Stimulated activated CD8-positive, alpha-beta memory T cell treated with anti-CD3 and anti-CD28 coated beads, Interleukin-15, amount 100 ng/mL, for 48 hours (primary cell): ENCODE results near the gene IQGAP2.
"Not testable (repeated sequence)": the region's sequence is repeated elsewhere in the genome, so short reads cannot be mapped to it uniquely, and the experiment has no call there.

Experiments used
- DNase-seq, 2 donors: peaks; one replicate each; pipeline ENCODE4 v3.0.0-alpha.2; 2020; ENCODE audit warnings: low read depth in 2 of 2

Gene IQGAP2

GRCh38 chr5:76419597-76420298 is 16.7 kb downstream of the IQGAP2 start:
- DNase-seq: no peak

- no peak for DNase-seq
Observed at GRCh38 chr5:76422227-76422626, 19.1 kb downstream of the IQGAP2 start.

GRCh38 chr5:76422742-76423141 is 19.7 kb downstream of the IQGAP2 start:
- no peak for DNase-seq

- DNase-seq: no peak
Observed at GRCh38 chr5:76425146-76425545, 22.1 kb downstream of the IQGAP2 start.

DNA sequence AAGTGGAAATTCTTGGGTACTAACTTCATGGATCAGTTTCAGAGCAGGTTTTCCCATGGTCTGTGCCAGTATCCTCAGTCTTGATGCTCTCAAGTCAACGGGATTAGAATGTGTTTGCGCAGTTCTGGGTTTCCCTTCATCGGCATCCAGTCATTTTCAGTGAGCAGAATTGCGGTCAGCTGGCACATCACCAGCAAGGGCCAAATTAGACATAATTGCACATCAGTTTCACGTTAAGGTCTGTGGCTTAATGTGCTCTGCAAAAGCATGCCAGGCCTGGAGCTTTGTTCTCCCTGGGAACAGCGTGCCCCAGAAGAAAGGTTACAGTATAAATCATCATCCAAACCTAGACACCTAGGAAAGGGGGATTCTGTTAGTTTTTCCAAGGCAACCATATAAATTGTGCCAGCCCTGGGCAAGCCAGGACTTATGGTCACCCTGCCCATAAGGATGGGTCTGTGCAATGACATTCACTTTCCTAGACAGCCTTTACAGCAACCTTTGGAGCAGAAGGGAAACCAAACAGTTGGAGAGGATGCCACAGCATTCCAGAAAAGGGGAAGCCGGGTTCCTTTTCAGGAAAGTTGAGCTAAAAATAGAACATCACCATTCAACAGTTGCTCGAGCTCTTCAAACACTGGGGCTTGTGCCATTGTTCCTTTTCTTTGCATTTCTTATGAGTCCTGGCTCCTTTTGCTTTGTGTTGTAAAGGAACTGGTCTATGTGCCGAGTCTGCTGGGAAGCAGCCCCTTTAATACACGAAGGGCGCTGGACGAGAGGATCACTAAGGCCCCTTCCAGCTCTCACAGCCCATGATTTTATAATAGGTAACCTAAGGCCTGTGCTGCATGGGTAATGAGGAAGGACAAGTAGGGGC is 23.1 kb downstream of the IQGAP2 start:
- DNase-seq: no peak

GRCh38 chr5:76427206-76428140 is 24.4 kb downstream of the IQGAP2 start:
- DNase-seq: no peak

- DNase-seq: not testable (repeated sequence)
Observed at GRCh38 chr5:76428550-76428949, 25.5 kb downstream of the IQGAP2 start.

- no peak for DNase-seq
Observed at GRCh38 chr5:76433261-76433660, 30.2 kb downstream of the IQGAP2 start.

- not testable (repeated sequence) for DNase-seq
Observed at GRCh38 chr5:76437507-76437906, 34.4 kb downstream of the IQGAP2 start.

DNA sequence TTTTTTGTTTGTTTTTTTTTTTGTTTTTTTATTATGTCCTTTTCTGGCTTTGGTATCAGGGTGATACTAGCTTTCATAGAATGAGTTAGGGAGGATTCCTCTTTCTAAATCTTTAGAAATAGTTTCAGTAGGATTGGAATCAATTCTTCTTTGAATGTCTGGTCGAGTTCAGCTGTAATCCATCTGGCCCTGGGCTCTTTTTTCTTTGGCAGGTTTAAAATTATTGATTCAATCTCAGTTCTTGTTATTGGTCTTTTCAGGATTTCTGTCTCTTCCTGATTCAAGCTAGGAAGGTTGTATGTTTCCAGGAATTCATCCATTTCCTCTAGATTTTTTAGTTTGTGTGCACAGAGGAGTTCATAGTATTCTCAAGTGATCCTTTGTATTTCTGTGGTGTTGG is 34.9 kb downstream of the IQGAP2 start:
- DNase-seq: no peak

DNA sequence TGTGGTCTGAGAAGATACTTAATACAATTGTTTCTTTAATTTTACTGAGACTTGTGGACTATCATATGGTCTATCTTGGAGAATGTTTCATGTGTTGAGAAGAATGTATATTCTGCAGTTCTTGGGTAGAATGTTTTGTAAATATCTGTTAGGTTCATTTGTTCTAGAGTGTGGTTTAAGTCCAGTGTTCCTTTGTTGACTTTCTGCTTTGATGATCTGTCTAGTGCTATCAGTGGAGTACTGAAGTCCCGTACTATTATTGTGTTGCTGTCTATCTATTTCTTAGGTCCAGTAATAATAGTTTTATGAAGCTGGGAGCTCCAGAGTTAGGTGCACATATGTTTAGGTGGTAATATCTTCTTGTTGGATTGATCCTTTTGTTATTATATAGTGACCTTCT is 36.1 kb downstream of the IQGAP2 start:
- DNase-seq: no peak

DNA sequence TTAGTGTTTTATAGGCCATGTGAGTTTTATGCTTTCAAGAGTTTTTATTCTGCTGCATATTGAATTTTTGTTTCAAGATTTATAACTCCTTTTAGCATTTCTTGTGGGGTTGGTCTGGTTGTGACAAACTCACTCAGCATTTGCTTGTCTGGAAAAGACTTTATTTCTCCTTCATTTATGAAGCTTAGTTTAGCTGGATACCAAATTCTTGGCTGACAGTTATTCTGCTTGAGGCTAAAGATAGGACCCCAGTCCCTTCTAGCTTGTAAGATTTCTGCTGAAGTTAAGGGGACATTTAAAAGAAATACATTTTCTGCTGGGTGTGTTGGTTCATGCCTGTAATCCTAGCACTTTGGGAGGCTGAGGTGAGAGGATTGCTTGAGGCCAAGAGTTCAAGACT is 36.8 kb downstream of the IQGAP2 start:
- no peak for DNase-seq

GRCh38 chr5:76441101-76441500 is 38.0 kb downstream of the IQGAP2 start:
- no peak for DNase-seq

DNA sequence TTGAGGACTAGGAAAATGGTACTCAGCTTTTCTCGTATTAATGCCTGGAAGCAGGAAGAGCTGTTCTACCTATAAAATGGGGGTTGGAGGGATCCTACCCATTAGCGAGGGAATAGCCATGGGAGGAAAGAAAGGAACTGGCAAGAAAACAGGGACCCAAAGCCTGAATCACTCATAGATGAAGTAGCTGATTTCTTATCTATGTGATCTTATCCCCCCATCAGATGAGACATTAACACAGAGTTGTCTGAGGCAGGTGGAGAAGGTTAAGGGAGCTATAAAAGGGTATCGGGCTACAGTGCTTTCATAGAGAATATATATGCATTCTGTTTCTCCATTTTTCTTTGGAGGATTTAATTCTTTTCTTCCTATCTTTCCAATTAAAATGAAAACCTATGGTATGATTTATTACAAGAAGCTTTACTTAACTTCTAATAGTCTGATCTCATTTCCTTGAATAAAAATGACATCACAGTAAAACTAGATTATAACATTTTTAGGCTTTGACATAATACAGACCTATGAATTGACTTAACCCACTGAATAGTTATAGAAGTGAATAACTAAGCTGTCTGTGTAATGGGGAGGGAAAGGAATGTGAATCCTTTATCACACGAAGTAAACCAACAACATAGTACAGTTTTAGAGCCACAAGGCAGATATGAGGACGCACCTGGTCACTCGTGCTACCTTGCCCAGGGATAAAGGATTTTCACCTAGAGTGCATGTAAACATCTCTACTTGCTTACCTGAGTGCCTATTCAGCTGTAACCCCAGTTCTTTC is 39.0 kb downstream of the IQGAP2 start:
- no peak for DNase-seq

DNA sequence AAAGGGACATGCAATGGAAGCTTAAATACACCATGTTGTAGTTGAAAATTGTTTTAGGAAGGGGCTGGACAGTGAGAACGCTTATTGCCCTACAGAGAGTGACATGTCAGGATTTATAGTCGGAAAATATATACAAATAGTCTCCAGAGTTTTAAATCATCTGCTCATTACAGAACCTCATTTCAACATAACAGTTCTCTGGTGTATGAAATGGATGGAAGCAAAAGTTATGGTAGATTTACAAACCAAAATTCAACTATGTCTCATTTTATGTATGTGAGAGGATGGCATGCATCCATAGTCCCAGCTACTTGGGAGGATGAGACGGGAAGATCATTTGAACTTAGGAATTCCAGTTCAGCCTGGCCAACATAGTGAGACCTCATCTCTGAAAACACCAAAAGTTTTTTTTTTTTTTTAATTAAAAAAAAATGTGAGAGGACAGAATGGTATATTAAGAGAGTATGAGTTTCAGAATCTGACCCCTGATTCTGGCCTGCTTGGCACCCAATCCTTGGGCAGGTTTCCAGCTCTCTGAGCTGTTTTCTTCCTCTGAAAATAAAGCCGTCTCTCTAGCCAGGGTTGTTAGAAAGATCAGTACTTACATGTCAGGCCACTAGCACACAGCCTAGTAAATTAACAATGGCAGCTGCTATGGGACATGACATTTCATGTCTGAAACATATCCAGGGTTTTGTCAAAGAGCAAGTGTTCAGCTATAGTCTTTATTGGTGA is 40.1 kb downstream of the IQGAP2 start:
- no peak for DNase-seq

GRCh38 chr5:76445063-76445462 is 42.0 kb downstream of the IQGAP2 start:
- DNase-seq: no peak

GRCh38 chr5:76445830-76446229 is 42.7 kb downstream of the IQGAP2 start:
- DNase-seq: no peak

- no peak for DNase-seq
Observed at GRCh38 chr5:76446776-76447175, 43.7 kb downstream of the IQGAP2 start.

DNA sequence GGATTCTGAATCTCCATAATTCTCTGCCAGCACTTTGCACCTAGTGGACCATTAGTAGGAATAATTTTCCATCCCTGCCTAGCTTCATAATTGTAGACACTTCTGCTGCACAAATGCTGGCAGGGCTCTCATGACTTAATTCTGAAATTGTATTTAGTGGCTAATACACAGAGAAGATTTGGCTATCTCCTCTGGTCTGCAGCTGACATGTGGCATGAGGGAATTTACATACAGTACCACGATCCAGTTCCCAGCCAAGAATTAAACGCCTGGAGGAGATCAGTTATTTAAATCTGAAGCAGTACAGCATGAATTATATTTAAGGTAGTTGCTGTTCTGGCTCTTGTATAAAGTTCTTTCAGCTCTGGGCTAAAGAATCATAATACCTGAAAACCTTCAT is 46.5 kb downstream of the IQGAP2 start:
- no peak for DNase-seq

DNA sequence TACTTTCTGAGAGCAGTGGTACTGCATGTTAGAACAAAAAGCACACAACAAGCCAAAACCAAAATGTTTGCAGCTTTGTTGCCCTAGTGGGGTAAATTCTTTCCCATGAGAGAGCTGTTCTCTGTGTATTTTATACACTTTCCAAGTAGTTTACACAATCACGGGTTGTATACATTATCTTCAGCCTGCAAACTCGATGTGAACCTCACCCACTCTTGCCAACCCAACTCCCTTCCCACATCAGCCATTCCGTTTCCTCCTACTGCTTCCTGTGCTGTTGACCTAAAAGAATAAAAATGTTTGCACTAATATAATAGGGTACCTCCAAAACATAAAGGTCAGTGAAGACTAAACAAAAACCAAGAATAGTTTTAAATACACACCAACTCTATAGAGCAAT is 47.0 kb downstream of the IQGAP2 start:
- DNase-seq: no peak
